CD4-positive, alpha-beta T cell treated with Interleukin-21 for 1 hour (primary cell): ENCODE data around the gene CD24.
"Not testable (repeated sequence)": the region's sequence is repeated elsewhere in the genome, so short reads cannot be mapped to it uniquely, and the experiment has no call there.

ENCODE experiments used
- DNase-seq: peaks from one replicate; pipeline ENCODE4 v3.0.0-alpha.2; 2020

The CD24 gene

GRCh38 chr6:106974336-106974998, at the start of gene CD24:
CD24 (minus strand) TSS chr6:106974729; CDS start chr6:106974646, 83 bp downstream.
- no peak for DNase-seq

- no peak for DNase-seq
These were observed 47.1 kb upstream of the CD24 start for GRCh38 chr6:107021446-107022185.

GRCh38 chr6:107020239-107020638, 45.7 kb upstream of the CD24 start:
- no peak for DNase-seq

GRCh38 chr6:107019628-107020027, 45.1 kb upstream of the CD24 start:
- DNase-seq = not testable (repeated sequence)

GRCh38 chr6:107019047-107019446, 44.5 kb upstream of the CD24 start:
- no peak for DNase-seq

GRCh38 chr6:107009499-107009898, 35.0 kb upstream of the CD24 start:
- DNase-seq = no peak

GRCh38 chr6:106997392-106998158, 23.0 kb upstream of the CD24 start:
- DNase-seq = peak; percentile 47

- DNase-seq = no peak
These were observed 21.1 kb upstream of the CD24 start for GRCh38 chr6:106995640-106996039.

GRCh38 chr6:106989737-106990136, 15.2 kb upstream of the CD24 start:
- not testable (repeated sequence) for DNase-seq

- DNase-seq = no peak
These were observed 14.1 kb upstream of the CD24 start for GRCh38 chr6:106988664-106989063.

GRCh38 chr6:106981926-106982325, 7.4 kb upstream of the CD24 start:
- DNase-seq = no peak

- no peak for DNase-seq
These were observed 6.4 kb upstream of the CD24 start for GRCh38 chr6:106980926-106981325.

- DNase-seq = peak; percentile 74
These were observed 4.9 kb upstream of the CD24 start for GRCh38 chr6:106979435-106979884.

GRCh38 chr6:106977246-106977645, 2.7 kb upstream of the CD24 start:
- DNase-seq = no peak

GRCh38 chr6:106976270-106976669, 1.7 kb upstream of the CD24 start:
- DNase-seq = no peak

GRCh38 chr6:106975738-106976064, 1.2 kb upstream of the CD24 start:
- DNase-seq = no peak

- DNase-seq = no peak
These were observed 639 bp upstream of the CD24 start for GRCh38 chr6:106974999-106975737.

GRCh38 chr6:106973836-106974335, 643 bp downstream of the CD24 start:
- no peak for DNase-seq

GRCh38 chr6:106973018-106973835, 1.3 kb downstream of the CD24 start:
- DNase-seq = no peak

GRCh38 chr6:106972500-106972899, 2.0 kb downstream of the CD24 start:
- no peak for DNase-seq

GRCh38 chr6:106970769-106971168, 3.8 kb downstream of the CD24 start:
- DNase-seq = not testable (repeated sequence)
